ENCODE measurements around the gene LTA. TPM values are rescaled to one million over a fixed set of nuclear protein-coding genes. Genes with fewer than 3 reads are reported as not detected.

Gene LTA
- polyA plus RNA-seq, 2 donors = 0.10 to 0.14 TPM

DNA sequence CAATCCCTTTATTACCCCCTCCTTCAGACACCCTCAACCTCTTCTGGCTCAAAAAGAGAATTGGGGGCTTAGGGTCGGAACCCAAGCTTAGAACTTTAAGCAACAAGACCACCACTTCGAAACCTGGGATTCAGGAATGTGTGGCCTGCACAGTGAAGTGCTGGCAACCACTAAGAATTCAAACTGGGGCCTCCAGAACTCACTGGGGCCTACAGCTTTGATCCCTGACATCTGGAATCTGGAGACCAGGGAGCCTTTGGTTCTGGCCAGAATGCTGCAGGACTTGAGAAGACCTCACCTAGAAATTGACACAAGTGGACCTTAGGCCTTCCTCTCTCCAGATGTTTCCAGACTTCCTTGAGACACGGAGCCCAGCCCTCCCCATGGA lies 5.5 kb downstream of the LTA start:
- WGBS, 2 donors = 83 to 85% methylated on average over 3 of the region's 3 CpGs
- H3K36me3 ChIP-seq (ENCODE audit: control insufficient read depth in 2 of 2, insufficient read depth in 2 of 2, low read length in 1 of 2) = no peaks in the 10 kb centered on the region
- H3K27ac ChIP-seq (ENCODE audit: low read depth in 2 of 2, low read length in 1 of 2) = no peak overlapping the region
- H3K4me3 ChIP-seq (ENCODE audit: low read depth in 1 of 2, low read length in 2 of 2) = no peak overlapping the region
- no peaks in the 10 kb centered on the region for H3K9me3 ChIP-seq (ENCODE audit: control insufficient read depth in 2 of 2, insufficient read depth in 1 of 2, low read depth in 1 of 2, low read length in 1 of 2)
- peaks cover 0 to 6% of the 10 kb centered on the region in 2 donors for H3K4me1 ChIP-seq (ENCODE audit: control insufficient read depth in 2 of 2, insufficient read depth in 2 of 2, low read length in 1 of 2)
- H3K27me3 ChIP-seq (ENCODE audit: control insufficient read depth in 1 of 2, insufficient read depth in 2 of 2, low read length in 2 of 2) = no peaks in the 10 kb centered on the region

DNA sequence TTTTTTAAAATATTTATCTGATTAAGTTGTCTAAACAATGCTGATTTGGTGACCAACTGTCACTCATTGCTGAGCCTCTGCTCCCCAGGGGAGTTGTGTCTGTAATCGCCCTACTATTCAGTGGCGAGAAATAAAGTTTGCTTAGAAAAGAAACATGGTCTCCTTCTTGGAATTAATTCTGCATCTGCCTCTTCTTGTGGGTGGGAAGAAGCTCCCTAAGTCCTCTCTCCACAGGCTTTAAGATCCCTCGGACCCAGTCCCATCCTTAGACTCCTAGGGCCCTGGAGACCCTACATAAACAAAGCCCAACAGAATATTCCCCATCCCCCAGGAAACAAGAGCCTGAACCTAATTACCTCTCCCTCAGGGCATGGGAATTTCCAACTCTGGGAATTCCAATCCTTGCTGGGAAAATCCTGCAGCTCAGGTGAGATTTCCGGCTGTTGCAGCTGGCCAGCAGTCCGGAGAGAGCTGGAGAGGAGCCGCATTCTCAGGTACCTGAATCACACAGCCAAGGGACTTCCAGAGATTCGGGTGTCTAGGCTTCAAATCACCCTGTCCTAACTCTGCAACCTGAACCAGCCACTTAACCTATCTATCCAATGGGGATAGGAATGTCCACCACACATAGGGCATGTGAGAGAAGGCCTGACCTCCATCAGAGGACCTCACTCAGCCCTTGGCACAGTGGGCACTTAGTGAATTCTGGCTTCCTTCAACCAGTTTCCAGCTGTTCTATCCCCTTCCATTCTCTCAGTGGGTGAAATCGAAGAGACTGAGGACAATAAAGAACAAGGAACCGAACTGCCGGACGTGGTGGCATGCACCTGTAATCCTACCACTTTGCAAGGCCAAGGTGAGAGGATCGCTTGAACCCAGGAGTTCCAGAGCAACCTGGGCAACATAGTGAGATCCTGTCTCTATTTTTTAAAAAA lies 6.4 kb downstream of the LTA start:
- Histone ChIP-seq H3K36me3 (ENCODE audit: control insufficient read depth in 2 of 2, insufficient read depth in 2 of 2, low read length in 1 of 2) (no peaks in the 10 kb centered on the region), H3K27me3 (ENCODE audit: control insufficient read depth in 1 of 2, insufficient read depth in 2 of 2, low read length in 2 of 2) (no peaks in the 10 kb centered on the region), H3K4me3 (ENCODE audit: low read depth in 1 of 2, low read length in 2 of 2) (no peak overlapping the region), H3K9me3 (ENCODE audit: control insufficient read depth in 2 of 2, insufficient read depth in 1 of 2, low read depth in 1 of 2, low read length in 1 of 2) (no peaks in the 10 kb centered on the region), H3K4me1 (ENCODE audit: control insufficient read depth in 2 of 2, insufficient read depth in 2 of 2, low read length in 1 of 2) (peaks cover 0 to 6% of the 10 kb centered on the region in 2 donors), H3K27ac (ENCODE audit: low read depth in 2 of 2, low read length in 1 of 2) (no peak overlapping the region)
- WGBS, 2 donors = 66 to 71% methylated on average over 12 of the region's 12 CpGs

DNA sequence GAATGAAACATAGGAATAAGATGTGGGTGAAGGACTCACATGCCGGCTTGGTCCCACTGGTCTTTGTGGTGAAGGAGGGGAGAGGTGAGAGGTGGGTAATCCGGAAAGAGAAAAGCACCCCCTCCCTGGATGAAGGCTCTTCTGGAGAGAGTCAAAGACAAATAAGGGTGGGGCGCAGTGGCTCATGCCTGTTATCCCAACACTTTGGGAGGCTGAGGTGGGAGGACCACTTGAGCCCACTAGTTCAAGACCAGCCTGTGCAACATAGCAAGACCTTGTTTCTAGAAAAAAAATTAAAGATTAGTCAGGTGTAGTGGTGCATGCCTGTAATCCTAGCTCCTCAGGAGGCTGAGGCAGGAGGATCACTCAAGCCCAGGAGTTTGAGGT lies 7.0 kb downstream of the LTA start:
- no peaks in the 10 kb centered on the region for H3K36me3 ChIP-seq (ENCODE audit: control insufficient read depth in 2 of 2, insufficient read depth in 2 of 2, low read length in 1 of 2)
- no peak overlapping the region for H3K27ac ChIP-seq (ENCODE audit: low read depth in 2 of 2, low read length in 1 of 2)
- no peaks in the 10 kb centered on the region for H3K27me3 ChIP-seq (ENCODE audit: control insufficient read depth in 1 of 2, insufficient read depth in 2 of 2, low read length in 2 of 2)
- 83 to 85% methylated on average over 3 of the region's 3 CpGs for WGBS, 2 donors
- peaks cover 0 to 6% of the 10 kb centered on the region in 2 donors for H3K4me1 ChIP-seq (ENCODE audit: control insufficient read depth in 2 of 2, insufficient read depth in 2 of 2, low read length in 1 of 2)
- H3K9me3 ChIP-seq (ENCODE audit: control insufficient read depth in 2 of 2, insufficient read depth in 1 of 2, low read depth in 1 of 2, low read length in 1 of 2) = no peaks in the 10 kb centered on the region
- no peak overlapping the region for H3K4me3 ChIP-seq (ENCODE audit: low read depth in 1 of 2, low read length in 2 of 2)

DNA sequence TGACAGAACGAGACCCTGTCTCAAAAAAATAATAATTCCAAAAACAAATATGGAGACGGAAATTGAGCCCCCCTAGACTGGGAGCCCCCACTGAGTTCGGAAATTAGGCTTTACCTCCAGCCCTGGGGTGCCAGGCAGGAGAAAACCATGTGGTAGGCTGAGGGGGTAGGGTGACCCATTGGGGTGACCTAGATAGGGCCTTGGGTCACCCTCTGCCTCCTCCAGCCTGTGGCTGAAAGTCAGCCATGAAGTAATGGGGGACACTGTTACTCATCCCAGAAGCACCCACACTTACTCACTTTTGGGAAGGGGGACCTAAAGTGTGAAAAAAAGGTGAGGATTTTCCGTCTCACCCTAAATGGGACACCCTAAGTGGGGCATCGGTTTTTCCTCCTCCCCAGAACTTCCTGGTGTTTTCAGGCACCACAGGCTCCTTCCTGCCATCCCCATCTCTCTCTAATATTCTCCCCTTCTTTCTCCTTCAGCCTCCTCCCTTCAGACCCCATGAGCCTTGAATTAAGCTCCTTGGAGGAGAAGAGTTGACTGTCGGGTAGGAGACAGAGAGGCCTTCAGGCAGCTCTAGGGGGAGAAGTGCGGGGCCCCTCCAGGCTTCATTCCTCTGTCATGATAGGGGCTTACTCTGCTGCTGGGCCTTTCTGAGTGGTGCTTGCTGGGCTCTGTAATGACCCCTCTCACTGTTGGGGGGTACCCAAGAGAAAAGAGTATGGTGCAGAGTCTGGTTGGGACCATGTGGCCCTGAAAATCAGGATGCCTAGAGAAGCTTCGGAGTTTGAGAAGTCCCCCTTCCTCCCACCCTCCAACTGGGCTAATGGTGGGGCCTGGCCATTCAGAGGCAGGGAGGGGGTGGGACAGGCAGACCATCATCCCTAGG lies 7.7 kb downstream of the LTA start:
- peaks cover 0 to 6% of the 10 kb centered on the region in 2 donors for H3K4me1 ChIP-seq (ENCODE audit: control insufficient read depth in 2 of 2, insufficient read depth in 2 of 2, low read length in 1 of 2)
- WGBS, 2 donors = 90 to 91% methylated on average over 8 of the region's 8 CpGs
- no peak overlapping the region for H3K27ac ChIP-seq (ENCODE audit: low read depth in 2 of 2, low read length in 1 of 2)
- no peaks in the 10 kb centered on the region for H3K36me3 ChIP-seq (ENCODE audit: control insufficient read depth in 2 of 2, insufficient read depth in 2 of 2, low read length in 1 of 2)
- H3K27me3 ChIP-seq (ENCODE audit: control insufficient read depth in 1 of 2, insufficient read depth in 2 of 2, low read length in 2 of 2) = no peaks in the 10 kb centered on the region
- H3K9me3 ChIP-seq (ENCODE audit: control insufficient read depth in 2 of 2, insufficient read depth in 1 of 2, low read depth in 1 of 2, low read length in 1 of 2) = no peaks in the 10 kb centered on the region
- H3K4me3 ChIP-seq (ENCODE audit: low read depth in 1 of 2, low read length in 2 of 2) = no peak overlapping the region

DNA sequence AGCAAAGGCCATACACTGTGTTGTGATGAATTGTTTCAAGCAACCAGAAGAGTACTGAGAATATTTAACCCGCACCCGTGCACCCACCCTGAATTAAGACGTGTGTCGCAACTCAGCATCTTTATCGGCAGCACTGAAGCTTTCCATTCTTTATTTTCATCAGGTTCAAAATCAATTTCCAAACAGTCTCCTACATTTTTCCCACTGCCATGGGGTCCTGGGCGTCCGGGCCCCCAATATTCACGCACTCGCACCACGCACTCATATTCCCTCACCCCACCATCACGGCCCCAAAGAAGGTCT lies 8.3 kb downstream of the LTA start:
- Histone ChIP-seq H3K4me1 (ENCODE audit: control insufficient read depth in 2 of 2, insufficient read depth in 2 of 2, low read length in 1 of 2) (peaks cover 0 to 6% of the 10 kb centered on the region in 2 donors), H3K36me3 (ENCODE audit: control insufficient read depth in 2 of 2, insufficient read depth in 2 of 2, low read length in 1 of 2) (no peaks in the 10 kb centered on the region), H3K27ac (ENCODE audit: low read depth in 2 of 2, low read length in 1 of 2) (peak overlapping the region; percentile 9 to 82), H3K27me3 (ENCODE audit: control insufficient read depth in 1 of 2, insufficient read depth in 2 of 2, low read length in 2 of 2) (no peaks in the 10 kb centered on the region), H3K4me3 (ENCODE audit: low read depth in 1 of 2, low read length in 2 of 2) (peak overlapping the region; percentile 60 to 67), H3K9me3 (ENCODE audit: control insufficient read depth in 2 of 2, insufficient read depth in 1 of 2, low read depth in 1 of 2, low read length in 1 of 2) (no peaks in the 10 kb centered on the region)
- 40 to 41% methylated on average over 11 of the region's 11 CpGs for WGBS, 2 donors

DNA sequence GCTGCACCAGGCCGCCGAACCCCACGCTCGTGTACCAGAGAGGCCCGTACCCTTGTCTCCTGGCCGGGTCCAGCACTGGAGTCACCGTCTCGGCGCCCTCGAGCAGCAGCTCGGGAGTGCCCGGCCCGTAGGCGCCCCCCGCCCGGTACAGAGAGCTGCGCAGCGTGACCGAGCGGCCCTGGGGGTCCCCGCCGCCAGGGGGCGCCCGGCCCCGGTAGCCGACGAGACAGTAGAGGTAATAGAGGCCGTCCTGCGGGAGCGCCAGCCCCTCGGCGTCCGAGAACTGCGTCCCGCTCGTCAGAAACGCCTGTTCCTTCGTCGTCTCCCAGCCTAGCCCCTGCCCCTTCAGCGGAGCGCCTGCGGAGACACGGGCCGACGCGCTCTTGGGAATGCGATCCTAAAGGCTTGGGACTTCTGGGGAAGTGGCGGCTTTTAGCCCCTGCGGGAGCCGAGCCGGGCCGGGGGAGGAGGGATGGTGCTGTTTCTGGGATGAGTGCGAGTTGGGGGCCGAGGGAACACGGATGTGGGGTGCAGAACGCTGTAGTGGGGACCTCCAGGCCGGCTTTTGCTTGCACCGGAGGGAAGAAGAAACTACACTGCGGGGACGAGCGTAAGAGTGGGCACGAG lies 8.8 kb downstream of the LTA start:
- Histone ChIP-seq H3K27ac (ENCODE audit: low read depth in 2 of 2, low read length in 1 of 2) (peak overlapping the region; percentile 82 to 85), H3K4me3 (ENCODE audit: low read depth in 1 of 2, low read length in 2 of 2) (peak overlapping the region; percentile 60 to 67), H3K4me1 (ENCODE audit: control insufficient read depth in 2 of 2, insufficient read depth in 2 of 2, low read length in 1 of 2) (peaks cover 0 to 6% of the 10 kb centered on the region in 2 donors), H3K27me3 (ENCODE audit: control insufficient read depth in 1 of 2, insufficient read depth in 2 of 2, low read length in 2 of 2) (no peaks in the 10 kb centered on the region), H3K36me3 (ENCODE audit: control insufficient read depth in 2 of 2, insufficient read depth in 2 of 2, low read length in 1 of 2) (no peaks in the 10 kb centered on the region), H3K9me3 (ENCODE audit: control insufficient read depth in 2 of 2, insufficient read depth in 1 of 2, low read depth in 1 of 2, low read length in 1 of 2) (no peaks in the 10 kb centered on the region)
- 0% methylated on average over 54 to 62 of the region's 62 CpGs for WGBS, 2 donors

DNA sequence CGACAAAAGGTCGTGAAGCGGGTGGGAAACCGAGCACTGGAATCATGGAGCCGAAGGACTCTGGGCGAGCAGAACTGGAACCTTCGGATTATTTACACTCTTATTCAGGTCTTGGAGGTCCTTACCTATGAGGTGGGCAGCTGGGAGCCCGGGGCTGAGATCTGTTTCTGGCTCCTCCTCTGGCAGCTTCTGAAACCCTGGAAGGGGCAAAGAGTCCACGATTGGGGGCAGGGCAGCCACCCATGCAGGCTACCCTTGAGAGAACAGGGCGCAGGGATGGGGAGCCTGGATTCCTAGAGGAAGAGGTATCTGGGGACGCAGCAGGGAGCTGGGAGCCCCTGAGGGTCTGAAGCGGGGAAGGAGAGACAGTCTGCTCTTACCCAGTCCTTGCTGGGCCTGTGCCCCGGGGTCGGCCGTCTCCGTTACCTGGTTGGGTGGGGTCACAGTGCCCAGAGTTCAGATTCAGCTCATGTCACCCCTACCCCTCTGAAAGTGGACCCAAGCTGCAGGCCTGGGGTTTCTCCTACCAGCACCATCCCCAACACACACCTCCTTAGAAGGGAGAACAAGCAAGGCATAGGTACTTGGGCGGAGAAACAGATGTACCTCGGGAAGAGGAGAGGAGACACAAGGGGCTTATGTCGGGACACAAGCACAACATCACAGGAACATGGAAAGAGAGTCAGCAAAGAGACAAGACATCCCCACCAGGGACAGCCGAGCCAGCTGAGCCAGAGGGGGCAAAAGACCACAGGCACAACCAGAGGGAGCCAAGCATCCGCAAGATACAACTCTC lies 9.5 kb downstream of the LTA start:
- H3K4me1 ChIP-seq (ENCODE audit: control insufficient read depth in 2 of 2, insufficient read depth in 2 of 2, low read length in 1 of 2) = peaks cover 0 to 6% of the 10 kb centered on the region in 2 donors
- peak overlapping the region; percentile 82 to 85 for H3K27ac ChIP-seq (ENCODE audit: low read depth in 2 of 2, low read length in 1 of 2)
- H3K36me3 ChIP-seq (ENCODE audit: control insufficient read depth in 2 of 2, insufficient read depth in 2 of 2, low read length in 1 of 2) = no peaks in the 10 kb centered on the region
- 16 to 20% methylated on average over 21 of the region's 21 CpGs for WGBS, 2 donors
- peak overlapping the region; percentile 60 to 67 for H3K4me3 ChIP-seq (ENCODE audit: low read depth in 1 of 2, low read length in 2 of 2)
- H3K27me3 ChIP-seq (ENCODE audit: control insufficient read depth in 1 of 2, insufficient read depth in 2 of 2, low read length in 2 of 2) = no peaks in the 10 kb centered on the region
- no peaks in the 10 kb centered on the region for H3K9me3 ChIP-seq (ENCODE audit: control insufficient read depth in 2 of 2, insufficient read depth in 1 of 2, low read depth in 1 of 2, low read length in 1 of 2)

DNA sequence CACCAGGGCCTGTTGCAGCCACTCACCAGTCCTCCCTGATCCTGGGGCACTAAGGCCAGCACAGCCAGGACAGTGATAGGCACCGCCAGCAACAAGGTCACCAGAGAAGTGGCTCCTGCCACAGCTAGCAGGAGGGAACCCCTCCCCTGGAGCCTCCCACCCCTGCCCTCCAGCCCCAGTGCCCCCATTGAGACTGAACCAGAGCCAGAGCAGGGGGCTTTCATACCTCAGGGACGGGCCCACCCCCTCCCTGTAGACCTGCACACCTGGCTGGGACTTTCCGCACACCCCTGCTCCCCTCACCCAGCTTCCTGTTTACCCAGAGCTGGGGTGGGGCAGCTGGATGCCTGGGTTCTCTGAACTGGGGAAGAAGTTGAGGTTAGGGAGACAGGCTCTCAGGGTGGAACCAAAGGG lies 10.1 kb downstream of the LTA start, which contains the start of gene LTB:
Gene LTB (minus strand): TSS at position 195 of the 414 bp plus-strand sequence. CDS start 7 bp downstream, at position 188.
- Histone ChIP-seq H3K4me3 (ENCODE audit: low read depth in 1 of 2, low read length in 2 of 2) (peak within 1 kb of the TSS; percentile 60 to 67), H3K27ac (ENCODE audit: low read depth in 2 of 2, low read length in 1 of 2) (peak within 1 kb of the TSS; percentile 82 to 85), H3K27me3 (ENCODE audit: control insufficient read depth in 1 of 2, insufficient read depth in 2 of 2, low read length in 2 of 2) (no peaks in the 10 kb centered on the region), H3K36me3 (ENCODE audit: control insufficient read depth in 2 of 2, insufficient read depth in 2 of 2, low read length in 1 of 2) (no peaks in the 10 kb centered on the region), H3K9me3 (ENCODE audit: control insufficient read depth in 2 of 2, insufficient read depth in 1 of 2, low read depth in 1 of 2, low read length in 1 of 2) (no peaks in the 10 kb centered on the region), H3K4me1 (ENCODE audit: control insufficient read depth in 2 of 2, insufficient read depth in 2 of 2, low read length in 1 of 2) (peaks cover 0 to 6% of the 10 kb centered on the region in 2 donors)
- 55 to 63% methylated on average over 3 of the region's 3 CpGs for WGBS, 2 donors

DNA sequence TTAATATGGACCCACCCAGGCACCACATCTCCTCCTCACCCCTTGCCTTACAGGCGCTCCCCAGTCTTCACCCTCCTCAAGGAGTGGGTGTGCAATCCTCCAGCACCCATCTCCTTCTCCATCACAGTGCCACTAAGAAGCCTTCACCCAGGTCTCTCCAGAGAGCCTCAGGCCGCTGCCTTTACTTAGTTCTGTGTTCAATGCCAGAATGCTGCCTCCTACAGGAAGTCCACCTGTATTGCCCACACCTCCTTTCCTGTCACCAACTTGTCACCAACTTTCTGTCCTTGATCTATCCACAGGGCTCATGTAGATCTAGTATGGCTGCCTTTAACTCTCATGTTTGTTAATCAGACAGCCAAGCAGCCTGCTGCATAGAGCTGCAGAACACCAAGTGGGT lies 13.4 kb downstream of the LTA start:
- no peaks in the 10 kb centered on the region for H3K27me3 ChIP-seq (ENCODE audit: control insufficient read depth in 1 of 2, insufficient read depth in 2 of 2, low read length in 2 of 2)
- H3K9me3 ChIP-seq (ENCODE audit: control insufficient read depth in 2 of 2, insufficient read depth in 1 of 2, low read depth in 1 of 2, low read length in 1 of 2) = no peaks in the 10 kb centered on the region
- 68 to 78% methylated on average over 2 of the region's 2 CpGs for WGBS, 2 donors
- no peaks in the 10 kb centered on the region for H3K36me3 ChIP-seq (ENCODE audit: control insufficient read depth in 2 of 2, insufficient read depth in 2 of 2, low read length in 1 of 2)
- H3K4me3 ChIP-seq (ENCODE audit: low read depth in 1 of 2, low read length in 2 of 2) = no peak overlapping the region
- peaks cover 0 to 6% of the 10 kb centered on the region in 2 donors for H3K4me1 ChIP-seq (ENCODE audit: control insufficient read depth in 2 of 2, insufficient read depth in 2 of 2, low read length in 1 of 2)
- no peak overlapping the region for H3K27ac ChIP-seq (ENCODE audit: low read depth in 2 of 2, low read length in 1 of 2)

Measured in esophagus (tissue), 2 donors.